ENCODE measurements around the gene USP3. TPM values are rescaled to one million over a fixed set of nuclear protein-coding genes. Genes with fewer than 3 reads are reported as not detected.

Gene USP3
- 29.5 and 37.6 TPM in 2 replicates for total RNA-seq

GRCh38 chr15:63504247-63504978, at the start of gene USP3:
TSS of gene USP3 (plus strand) at chr15:63504593. CDS start at chr15:63504740, 147 bp downstream.
- DNase-seq (ENCODE audit: low read depth in 2 of 2) = peak; percentile 86 to 96

GRCh38 chr15:63456258-63456657, 48.1 kb upstream of the USP3 start:
- DNase-seq (ENCODE audit: low read depth in 2 of 2) = no peak

- DNase-seq (ENCODE audit: low read depth in 2 of 2) = no peak
Observed at GRCh38 chr15:63457379-63457778, 47.0 kb upstream of the USP3 start.

GRCh38 chr15:63458026-63458425, 46.4 kb upstream of the USP3 start:
- no peak for DNase-seq (ENCODE audit: low read depth in 2 of 2)

GRCh38 chr15:63458794-63459395, 45.5 kb upstream of the USP3 start:
- DNase-seq (ENCODE audit: low read depth in 2 of 2) = no peak

GRCh38 chr15:63460210-63461155, 43.9 kb upstream of the USP3 start:
- DNase-seq (ENCODE audit: low read depth in 2 of 2) = no peak

- DNase-seq (ENCODE audit: low read depth in 2 of 2) = no peak
Observed at GRCh38 chr15:63461230-63461985, 43.0 kb upstream of the USP3 start.

- peak in 1 of 2 donors; percentile 80 for DNase-seq (ENCODE audit: low read depth in 2 of 2)
Observed at GRCh38 chr15:63462088-63462487, 42.3 kb upstream of the USP3 start.

GRCh38 chr15:63463036-63463435, 41.4 kb upstream of the USP3 start:
- no peak for DNase-seq (ENCODE audit: low read depth in 2 of 2)

- DNase-seq (ENCODE audit: low read depth in 2 of 2) = no peak
Observed at GRCh38 chr15:63463793-63464192, 40.6 kb upstream of the USP3 start.

- no peak for DNase-seq (ENCODE audit: low read depth in 2 of 2)
Observed at GRCh38 chr15:63465104-63465503, 39.3 kb upstream of the USP3 start.

GRCh38 chr15:63466378-63467192, 37.8 kb upstream of the USP3 start:
- peak; percentile 47 to 74 for DNase-seq (ENCODE audit: low read depth in 2 of 2)

- DNase-seq (ENCODE audit: low read depth in 2 of 2) = no peak
Observed at GRCh38 chr15:63469190-63469589, 35.2 kb upstream of the USP3 start.

- no peak for DNase-seq (ENCODE audit: low read depth in 2 of 2)
Observed at GRCh38 chr15:63469984-63470383, 34.4 kb upstream of the USP3 start.

GRCh38 chr15:63473007-63473748, 31.2 kb upstream of the USP3 start:
- no peak for DNase-seq (ENCODE audit: low read depth in 2 of 2)

GRCh38 chr15:63473749-63473998, 30.7 kb upstream of the USP3 start:
- DNase-seq (ENCODE audit: low read depth in 2 of 2) = no peak

- DNase-seq (ENCODE audit: low read depth in 2 of 2) = no peak
Observed at GRCh38 chr15:63473999-63474809, 30.2 kb upstream of the USP3 start.

GRCh38 chr15:63474810-63475316, 29.5 kb upstream of the USP3 start:
- DNase-seq (ENCODE audit: low read depth in 2 of 2) = no peak

GRCh38 chr15:63475707-63476106, 28.7 kb upstream of the USP3 start:
- DNase-seq (ENCODE audit: low read depth in 2 of 2) = no peak
